ENCODE measurements around the gene STXBP1. TPM values are rescaled to one million over a fixed set of nuclear protein-coding genes. Genes with fewer than 3 reads are reported as not detected.
A peak's percentile ranks its signal among the peaks of the same experiment; 100 is the strongest.

STXBP1 gene
- polyA plus RNA-seq, 10 donors = 9.9 to 17.4 (median 14.2) TPM

DNA sequence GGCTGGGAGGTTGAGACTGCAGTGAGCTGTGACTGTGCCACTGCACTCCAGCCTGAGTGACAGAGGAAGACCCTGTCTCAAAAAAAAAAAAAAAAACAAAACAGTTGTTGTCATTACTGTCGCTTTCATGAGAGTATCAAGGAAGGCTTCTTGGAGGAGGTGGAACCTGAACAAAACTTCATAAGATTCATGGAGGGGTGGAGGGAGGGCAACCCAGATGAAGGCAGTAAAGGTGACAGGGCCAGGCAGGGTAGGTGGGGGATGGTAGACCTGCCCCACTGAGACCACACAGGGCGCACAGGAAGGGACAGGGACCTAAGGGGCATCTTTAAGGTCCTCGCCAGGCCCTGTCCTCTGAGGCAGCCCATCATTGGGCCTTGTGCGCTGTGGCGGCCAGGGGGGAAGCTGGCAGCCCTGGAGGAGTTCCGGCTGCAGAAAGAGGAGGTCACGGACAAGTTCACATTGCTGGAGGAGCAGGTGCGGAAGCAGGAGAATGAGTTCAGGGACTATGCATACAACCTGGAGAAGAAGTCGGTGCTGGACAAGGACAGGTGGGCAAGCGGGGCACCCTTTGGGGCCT, 98.2 kb downstream of the STXBP1 start:
- DNase-seq = no peak

DNA sequence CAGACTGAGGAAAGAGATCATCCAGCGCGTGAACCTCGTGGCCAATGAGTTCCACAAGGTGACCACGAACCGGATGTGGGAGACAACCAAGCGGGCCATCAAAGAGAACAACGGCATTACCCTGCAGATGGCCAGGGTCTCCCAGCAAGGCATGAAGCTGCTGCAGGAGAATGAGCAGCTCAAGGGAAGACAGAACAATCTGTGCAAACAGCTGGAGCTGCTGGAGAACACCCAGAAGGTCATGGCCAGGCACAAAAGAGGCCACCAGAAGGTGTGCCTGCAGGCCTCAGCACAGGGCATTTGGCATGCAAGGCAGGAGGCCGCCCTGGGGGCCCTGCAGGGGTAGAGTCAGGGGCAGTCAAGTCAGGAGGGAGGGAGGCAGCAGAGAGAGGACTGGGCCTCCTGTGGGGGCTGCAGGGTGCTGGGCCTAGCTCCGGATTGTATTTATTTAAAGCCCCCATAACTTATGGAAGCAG, 99.2 kb downstream of the STXBP1 start:
- DNase-seq = no peak

DNA sequence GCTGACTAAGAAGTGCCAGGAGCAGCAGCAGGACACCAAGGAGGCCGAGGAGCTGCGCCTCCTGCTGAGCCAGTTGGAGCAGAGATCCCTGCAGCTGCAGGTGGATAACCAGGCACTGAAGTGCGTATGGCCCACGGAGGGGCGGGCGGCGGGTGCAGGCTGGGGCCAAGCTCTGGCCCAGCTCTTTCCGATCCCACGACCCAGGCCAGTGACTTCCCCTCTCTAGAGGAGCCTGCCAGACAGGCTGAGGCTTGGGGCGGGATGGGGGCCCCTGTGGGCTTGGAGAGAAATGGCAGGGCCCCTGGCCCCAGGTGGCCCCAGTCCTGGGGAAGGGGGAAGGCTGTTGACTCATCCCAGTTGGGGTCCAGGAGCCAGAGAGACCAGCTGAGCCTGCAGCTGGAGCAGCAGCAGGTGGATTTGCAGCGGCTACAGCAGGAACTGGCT, 99.8 kb downstream of the STXBP1 start:
- peak in 1 of 3 donors; percentile 69 for DNase-seq

DNA sequence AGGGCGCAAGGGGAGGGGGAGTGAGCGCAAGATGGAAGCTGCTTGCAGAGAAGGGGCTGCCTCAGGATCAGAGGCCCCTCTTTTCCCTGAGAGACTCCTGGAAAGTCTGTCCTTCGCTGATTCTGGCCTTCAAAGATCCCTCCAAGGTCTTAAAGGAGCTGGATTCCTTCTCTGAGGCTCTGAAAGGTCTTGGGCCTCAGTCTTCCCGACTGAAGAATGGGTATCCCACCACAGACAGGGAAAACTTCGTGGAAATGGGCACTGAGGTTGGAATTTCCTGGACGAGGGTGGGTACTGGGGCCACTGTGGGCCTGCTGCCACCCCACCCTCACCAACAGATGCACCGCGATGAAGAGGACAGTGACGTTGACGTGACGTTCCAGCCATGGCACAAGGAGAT, 100.3 kb downstream of the STXBP1 start:
- no peak for DNase-seq

DNA sequence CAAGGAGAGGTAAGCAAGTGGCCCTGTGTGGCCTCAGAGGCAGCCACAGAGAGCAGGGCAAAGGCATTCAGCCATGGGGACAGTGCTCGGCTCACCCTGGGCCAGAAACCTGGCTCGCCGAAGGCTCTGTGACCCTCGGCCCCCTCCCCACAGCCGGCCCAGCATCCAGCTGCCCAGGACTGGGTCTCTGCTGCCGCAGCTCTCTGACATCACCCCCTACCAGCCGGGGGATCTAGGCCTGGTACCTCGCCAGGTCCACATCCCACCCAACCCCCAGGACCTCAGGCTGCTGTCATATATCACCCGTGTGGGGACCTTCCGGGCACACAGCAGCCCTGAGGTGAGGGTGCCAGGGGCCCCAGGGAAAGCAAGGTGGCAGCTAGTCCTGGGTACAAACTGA, 100.8 kb downstream of the STXBP1 start:
- no peak for DNase-seq

DNA sequence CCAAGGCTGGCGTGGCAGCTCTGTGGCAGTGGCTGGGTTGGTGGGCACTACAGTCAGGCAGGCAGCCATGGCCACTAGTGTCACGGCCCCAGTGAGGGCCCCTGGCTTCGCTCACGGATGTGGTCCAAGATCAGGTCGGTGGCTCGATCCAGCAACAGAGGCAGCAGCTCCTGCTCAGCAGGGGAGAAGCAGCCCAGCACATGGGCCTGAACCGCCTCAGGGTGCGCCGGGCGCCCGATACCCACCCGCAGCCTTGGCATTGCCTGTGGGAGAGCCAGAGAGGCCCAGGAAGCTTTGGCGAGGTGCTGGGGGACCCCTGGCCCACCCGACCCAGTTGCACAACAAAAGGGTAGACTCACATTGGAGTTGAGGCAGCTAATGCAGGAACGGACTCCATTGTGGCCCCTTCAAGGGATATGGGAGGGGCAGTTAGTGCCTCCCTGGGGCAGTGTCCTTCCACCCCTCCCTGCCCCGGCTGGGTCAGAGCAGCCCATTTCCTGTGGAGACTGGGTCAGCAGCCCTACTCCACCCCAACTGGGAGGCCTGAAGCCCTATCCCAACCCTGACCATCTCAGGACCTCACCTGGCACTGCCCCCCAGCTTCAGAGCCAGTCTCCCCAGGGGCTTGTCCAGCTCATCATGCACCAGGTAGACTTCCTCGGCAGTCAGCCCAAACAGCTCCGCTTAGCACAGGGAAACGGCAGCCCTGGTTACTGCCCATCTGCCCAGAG, 102.1 kb downstream of the STXBP1 start:
- DNase-seq = no peak

DNA sequence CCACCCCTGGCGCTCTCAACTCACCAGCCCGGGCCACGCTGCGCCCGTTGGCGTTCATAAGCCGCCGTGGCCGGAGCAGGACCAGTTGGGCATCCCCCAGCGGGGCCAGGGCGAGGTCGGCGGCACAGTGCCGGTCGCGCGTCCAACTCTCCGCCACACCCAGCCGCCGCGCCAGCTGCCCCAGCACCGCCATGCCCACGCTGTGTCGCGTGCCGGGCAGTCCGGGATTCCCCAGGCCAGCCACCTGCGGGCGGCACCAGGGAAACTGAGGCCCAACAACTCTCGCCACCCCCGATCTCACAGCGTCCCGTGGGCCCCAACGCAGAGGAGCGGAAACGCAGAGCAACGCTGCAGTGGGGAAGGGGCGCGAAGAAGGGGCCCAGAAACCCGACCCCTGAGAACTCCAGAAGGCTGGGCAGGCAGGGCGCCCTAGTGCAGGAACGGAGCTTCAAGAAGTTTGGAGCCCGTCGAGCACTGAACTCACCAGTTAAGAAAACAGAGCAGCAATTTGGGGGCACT, 102.9 kb downstream of the STXBP1 start:
- no peak for DNase-seq

DNA sequence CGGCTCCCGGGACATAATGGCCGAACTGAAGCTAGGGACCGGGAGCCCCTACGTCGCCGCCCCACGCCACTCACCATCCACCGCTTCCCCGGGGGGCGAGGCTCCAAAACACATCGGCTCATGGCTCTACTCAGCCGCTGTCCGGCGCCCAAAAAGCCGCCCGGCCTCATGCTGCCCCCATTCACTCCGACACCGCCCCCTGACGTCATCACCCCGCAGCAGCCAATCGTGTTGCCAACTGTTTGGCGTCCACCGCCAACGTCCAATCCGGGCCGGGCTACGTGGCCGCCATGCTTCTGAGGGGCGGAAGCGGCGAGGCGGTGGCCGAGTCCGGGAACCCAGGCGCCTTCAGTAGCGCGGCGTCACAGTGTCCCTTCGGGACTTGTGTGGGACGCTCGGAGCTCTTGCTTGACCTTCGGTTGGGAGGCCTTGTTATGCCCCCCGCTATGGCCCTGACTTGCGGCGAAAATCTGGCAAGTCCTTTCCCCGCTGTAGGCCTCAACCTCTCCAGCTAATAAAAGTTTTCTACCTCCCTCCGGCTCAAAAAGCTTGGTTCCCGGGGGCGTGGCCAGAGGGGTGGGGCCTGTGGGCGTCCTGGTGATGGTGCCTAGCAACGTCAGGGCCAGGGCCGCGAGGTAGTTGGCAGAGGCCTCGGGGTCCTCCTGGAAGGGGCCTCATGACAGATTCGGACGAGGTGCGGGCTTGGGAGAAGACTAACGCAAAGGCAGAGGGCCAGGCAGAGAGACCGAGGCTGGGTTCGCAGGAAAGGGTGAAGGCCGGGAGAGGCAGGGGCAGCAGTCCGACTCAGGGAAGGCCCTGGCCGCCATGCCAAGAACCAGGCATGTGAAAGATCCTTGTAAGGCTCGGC, 103.6 kb downstream of the STXBP1 start, which contains the start of the genes PTRH1 and TTC16:
Gene PTRH1, minus strand, starts transcription at position 194 of the 868 bp plus-strand sequence. Its CDS starts 24 bp downstream, at position 170.
Gene TTC16, plus strand, starts transcription at position 610 of the 868 bp plus-strand sequence. Its CDS starts 67 bp downstream, at position 677.
- DNase-seq = peak; percentile 96 to 99 (median 98)

DNA sequence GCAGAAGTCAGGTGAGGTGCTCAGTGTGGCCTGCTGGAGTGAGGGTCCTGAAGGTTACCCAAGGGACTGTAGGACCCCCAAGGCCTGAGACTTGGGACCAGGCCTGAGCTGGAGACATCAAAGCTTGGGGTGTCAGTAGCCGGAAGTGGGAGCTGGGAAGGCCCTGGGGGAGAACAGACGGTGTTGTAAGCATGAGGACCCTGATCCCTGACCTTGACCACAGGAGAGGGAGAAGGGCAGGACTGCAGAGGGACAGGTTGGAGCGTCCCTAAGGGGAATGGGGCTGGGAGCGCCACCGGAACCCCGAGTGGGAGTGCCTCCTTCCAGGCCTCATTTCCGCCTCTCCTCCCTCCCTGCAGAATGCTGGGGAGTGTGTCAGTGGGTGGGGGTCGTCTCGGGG, 104.3 kb downstream of the STXBP1 start:
- DNase-seq = no peak

DNA sequence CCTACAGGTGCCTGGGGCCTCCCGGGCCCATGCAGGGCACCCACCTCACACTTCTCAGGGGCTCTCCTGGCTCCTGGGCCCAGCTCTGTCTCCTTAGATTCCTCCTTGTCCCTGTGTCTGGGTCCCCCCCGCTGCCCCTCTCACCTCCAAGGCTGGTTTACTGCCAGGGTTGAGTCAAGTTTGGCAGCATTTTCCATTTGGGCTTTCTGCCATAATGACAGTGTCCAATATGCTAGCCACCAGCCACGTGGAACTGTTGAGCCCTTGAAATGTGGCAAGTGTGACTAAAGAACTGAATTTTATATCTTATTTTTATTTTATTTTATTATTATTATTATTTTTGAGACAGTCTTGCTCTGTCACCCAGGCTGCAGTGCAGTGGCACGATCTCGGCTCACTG, 105.7 kb downstream of the STXBP1 start:
- no peak for DNase-seq

DNA sequence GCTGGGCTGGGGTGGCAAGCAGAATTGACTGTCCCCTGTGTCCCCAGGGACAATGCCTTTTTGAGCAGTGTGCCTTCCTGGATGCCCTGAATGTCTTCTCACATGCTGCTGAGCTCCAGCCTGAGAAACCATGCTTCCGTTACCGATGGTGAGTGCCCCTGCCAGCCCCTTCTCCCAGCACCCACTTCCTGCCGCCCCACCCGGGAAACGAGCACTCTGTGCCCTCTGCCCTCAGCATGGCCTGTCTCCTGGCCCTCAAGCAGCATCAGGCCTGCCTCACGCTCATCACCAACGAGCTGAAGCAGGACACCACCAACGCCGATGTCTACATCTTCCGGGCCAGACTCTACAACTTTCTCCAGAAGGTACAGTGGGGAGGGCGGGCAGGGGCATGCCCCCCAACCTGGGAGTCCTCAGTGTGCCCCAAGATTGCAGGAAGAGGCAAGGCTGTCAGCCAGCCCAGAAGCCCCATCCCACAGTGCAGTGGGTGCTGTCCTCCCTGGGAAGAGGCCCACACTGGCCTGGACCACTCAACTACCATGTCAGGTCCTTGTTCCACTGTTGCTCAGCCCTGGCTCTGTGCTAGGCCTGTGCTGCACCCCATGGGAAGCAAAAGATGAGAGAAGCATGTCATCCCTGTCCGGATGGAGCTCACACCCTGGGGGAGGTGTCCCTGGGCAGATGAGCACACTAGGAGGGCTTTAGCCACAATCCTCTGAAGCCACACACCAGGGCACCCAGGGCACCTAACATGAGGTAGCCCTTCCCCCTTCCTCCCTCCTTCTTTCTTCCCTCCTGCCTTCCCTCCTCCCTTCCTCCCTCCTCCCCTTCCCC, 108.2 kb downstream of the STXBP1 start:
- no peak for DNase-seq

DNA sequence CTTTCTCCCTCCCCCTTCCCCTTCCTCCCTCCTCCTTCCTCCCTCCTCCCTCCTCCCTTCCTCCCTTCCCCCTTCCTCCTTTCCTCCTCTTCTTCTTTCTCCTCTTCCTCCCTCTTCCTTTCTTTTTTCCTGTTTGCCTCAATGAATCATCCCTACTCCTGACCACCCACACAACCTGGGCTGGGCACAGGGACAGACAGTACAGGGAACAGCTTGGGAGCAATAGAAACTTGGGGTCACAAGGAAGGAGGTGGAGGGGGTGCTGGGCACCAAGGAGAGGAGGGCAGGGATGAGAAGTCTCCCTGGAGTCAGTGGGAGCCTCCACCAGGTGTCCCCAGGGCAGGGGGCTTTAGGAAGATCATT, 108.8 kb downstream of the STXBP1 start:
- DNase-seq = no peak

DNA sequence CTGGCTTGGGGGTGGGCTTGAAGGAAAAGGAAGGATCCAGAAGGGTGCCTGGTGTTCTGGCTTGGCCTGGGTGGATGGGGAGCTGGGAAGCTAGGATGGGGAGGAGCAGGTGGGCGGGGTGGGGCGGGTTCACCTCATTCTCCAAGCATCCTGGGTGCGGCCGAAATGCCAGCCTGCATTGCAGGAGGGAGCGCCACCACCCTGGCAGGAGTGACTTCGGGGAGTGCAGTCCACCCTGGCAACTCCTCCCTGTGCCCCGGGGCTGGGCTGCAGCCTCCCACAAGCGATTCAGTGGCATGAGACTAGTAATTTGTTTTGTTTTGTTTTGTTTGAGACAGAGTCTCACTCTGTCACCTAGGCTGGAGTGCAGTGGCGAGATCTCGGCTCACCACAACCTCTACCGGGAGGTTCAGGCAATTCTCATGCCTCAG, 109.3 kb downstream of the STXBP1 start:
- no peak for DNase-seq

DNA sequence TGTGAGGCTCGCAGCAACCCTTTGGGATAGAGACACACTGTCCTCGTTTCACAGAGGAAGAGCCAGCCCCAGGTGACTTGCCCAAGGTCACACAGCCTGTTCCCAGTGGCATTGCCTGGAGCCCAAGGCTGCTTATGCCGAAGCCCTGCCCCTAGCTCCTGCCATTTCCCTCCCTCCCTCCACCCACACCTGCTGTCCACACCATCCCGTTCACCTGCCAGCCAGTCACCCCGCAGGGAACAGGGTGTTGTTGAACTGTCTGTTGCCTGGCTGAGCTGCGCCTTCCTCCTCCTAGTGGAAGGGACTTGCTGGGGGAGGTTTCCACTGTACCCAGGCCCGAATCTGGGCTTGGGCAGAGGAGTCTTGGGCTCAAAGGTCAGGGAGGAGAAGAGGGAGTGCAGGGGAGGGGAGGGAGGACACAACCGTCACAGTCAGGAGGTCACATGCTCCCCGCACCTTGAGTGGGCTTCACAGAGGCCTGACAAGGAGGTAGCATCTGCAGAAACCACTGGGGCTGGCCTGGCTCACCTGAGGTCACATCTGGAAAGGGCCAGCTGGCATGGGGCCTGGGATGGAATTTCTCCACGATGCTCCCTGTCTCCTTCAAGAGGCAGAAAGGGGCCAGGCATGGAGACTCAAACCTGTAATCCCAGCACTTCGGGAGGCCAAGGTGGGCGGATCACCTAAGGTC, 110.1 kb downstream of the STXBP1 start:
- no peak for DNase-seq

DNA sequence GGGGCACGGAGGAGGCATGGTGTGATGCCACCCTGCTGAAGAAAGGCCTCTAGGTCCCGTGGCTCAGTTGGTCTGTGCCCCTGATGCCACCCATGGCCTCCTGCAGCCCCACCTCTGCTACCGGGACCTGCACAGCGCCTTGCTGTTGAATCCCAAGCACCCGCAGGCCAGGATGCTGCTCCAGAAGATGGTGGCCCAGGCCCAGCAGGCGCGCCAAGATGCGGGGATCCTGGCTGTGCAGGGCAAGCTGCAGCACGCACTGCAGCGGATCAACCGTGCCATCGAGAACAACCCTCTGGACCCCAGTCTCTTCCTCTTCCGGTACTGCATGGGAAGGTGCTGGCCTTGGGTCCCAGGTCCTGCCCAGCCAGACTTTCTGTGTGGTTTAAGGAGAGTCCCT, 110.9 kb downstream of the STXBP1 start:
- no peak for DNase-seq

DNA sequence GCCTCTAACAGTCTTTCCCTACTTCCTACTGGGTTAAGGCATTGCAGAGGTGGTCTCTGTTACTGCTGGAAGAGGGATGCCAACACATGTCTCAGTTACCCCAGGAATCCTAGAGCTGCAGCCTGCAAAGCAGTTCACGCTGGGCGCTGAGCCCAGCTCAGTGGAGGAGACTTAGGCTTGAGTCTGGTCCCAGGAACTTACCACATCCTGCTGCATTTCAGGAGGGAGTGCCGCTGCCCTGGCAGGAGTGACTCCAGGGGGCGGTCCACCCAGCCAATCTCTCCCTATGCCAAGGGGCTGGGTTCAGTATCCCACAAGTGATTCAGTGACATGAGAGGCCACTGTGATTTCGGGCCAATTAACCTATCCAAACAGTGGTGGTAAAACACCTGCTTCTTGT, 111.4 kb downstream of the STXBP1 start:
- DNase-seq = no peak

DNA sequence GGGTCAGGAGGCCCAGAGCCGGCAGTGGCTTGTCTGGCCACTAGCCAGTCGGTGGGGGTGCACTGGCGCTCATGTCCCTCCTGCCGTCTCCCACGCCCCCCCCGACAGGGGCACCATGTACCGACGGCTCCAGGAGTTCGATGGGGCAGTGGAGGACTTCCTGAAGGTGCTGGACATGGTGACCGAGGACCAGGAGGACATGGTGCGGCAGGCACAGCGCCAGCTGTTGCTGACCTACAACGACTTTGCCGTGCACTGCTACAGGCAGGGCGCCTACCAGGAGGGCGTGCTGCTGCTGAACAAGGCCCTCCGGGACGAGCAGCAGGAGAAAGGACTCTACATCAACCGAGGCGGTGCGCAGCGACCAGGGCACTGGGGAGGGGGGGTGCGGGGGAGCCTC, 111.9 kb downstream of the STXBP1 start:
- DNase-seq = no peak

DNA sequence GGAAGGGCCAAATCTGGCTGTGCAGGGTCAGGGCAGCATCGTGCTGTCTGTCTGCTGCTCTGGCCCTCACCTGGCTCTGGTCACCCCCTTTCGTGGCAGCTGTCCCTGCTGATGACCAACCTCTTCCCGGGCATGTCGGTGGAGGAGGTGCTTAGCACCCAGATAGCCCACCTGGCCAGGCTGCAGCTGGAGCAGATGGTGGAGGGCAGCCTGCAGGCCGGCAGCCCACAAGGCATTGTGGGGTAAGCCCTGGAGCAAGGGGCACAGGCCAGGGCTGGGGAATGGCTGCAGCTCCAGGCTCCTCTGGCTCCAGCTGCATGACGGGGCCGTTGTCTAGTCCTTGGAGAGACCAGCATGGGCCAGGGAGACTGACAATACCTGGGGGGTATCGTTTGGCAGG, 114.8 kb downstream of the STXBP1 start:
- DNase-seq = no peak

DNA sequence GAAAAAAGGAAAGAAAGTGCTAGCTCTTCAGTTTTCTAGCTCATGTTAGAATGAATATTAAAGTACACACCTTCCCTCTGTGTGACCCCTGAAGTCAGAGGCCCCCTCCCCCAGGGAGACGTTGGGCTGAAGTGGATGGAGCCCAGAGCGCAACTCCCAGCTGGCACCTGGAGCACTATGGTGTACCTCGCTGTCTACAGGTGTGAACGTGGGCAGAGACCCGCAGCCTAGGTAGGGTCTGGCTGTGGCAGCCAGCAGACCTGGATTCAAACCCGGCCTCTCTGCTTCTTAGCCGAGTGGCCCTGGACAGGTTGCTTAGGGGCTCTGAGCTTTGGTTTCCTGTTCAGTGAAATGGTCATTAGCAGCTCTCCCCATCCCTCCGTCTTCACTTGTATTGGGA, 116.7 kb downstream of the STXBP1 start:
- no peak for DNase-seq

DNA sequence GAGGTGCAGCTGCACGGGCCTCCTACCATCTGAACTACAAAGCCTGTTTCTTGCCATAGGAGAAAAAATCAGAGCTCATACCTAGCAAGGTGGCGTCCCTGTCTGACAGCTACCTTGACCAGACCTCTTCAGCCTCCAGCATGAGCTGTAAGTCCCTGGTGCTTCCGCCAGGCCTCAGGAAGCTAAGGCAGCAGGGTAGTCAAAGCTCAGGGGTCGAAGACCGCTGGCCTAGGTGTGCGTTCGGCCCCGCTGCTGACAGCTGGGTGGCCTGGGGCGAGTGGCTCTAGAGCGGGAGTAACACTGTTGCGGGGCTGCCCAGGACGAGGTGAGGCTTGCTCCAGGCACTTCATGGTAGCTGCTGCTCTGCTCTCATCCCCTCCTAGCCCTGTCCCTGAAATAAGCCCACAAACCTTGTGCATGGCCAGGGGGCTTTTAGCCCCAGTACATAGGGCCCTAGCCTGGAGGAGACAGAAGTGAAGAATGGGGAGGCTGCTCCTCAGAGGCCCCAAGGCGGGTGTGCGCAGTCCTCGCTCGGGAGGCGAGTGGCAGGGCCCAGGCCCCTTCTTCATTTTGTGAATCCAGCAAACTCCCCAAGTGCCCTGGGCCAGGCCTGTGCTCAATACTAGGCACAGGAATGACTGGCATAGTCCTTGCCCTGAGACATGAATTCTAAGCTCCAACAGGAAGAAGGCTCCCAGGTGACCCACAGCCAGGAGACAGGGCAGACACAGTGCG, 117.6 kb downstream of the STXBP1 start:
- DNase-seq = no peak

Data from muscle of back (tissue), 11 donors.